Measurements from ENCODE around the gene UGT1A10. TPM values are rescaled to one million over a fixed set of nuclear protein-coding genes. Genes with fewer than 3 reads are reported as not detected.

The UGT1A10 gene
- total RNA-seq, 4 donors from 2014 or later, result not detected

GRCh38 chr2:233819884-233820773, 183.9 kb downstream of the UGT1A10 start:
- TF ChIP-seq CTCF (IDR thresholded peaks at IDR 0.05), result no peak
- ATAC-seq (ENCODE audit: low FRiP score) (no peak), DNase-seq (ENCODE audit: low spot score) (no peak)

GRCh38 chr2:233820774-233821105, 184.5 kb downstream of the UGT1A10 start:
- no peak for ATAC-seq (ENCODE audit: low FRiP score)
- no peak for TF ChIP-seq CTCF (IDR thresholded peaks at IDR 0.05)
- DNase-seq (ENCODE audit: low spot score), result no peak

GRCh38 chr2:233821196-233821595, 184.9 kb downstream of the UGT1A10 start:
- ATAC-seq (ENCODE audit: low FRiP score) (no peak), DNase-seq (ENCODE audit: low spot score) (no peak)
- no peak for TF ChIP-seq CTCF (IDR thresholded peaks at IDR 0.05)

- ATAC-seq (ENCODE audit: low FRiP score) (no peak), DNase-seq (ENCODE audit: low spot score) (no peak)
- TF ChIP-seq CTCF (IDR thresholded peaks at IDR 0.05), result no peak
These were observed 185.5 kb downstream of the UGT1A10 start for GRCh38 chr2:233821709-233822100.

GRCh38 chr2:233822101-233822771, 186.0 kb downstream of the UGT1A10 start:
- no peak for TF ChIP-seq CTCF (IDR thresholded peaks at IDR 0.05)
- ATAC-seq (ENCODE audit: low FRiP score), result no peak
- DNase-seq (ENCODE audit: low spot score), result no peak

Other genes with a start within 250 kb of the UGT1A10 start
- 10 to 100 TPM; 23.4 to 50.6 (median 35.1) TPM for gene USP40, start 69.7 kb upstream of the UGT1A10 start, total RNA-seq
- not detected for gene UGT1A8, start 18.8 kb upstream of the UGT1A10 start, total RNA-seq
- gene UGT1A9, start 35.5 kb downstream of the UGT1A10 start, total RNA-seq, result not detected
- not detected for gene UGT1A7, start 45.5 kb downstream of the UGT1A10 start, total RNA-seq
- under 1 TPM in 1 of 4 donors, not detected in 3; 0.82 TPM for gene UGT1A6, start 56.4 kb downstream of the UGT1A10 start, total RNA-seq
- gene UGT1A5, start 76.5 kb downstream of the UGT1A10 start, total RNA-seq, result not detected
- not detected for gene UGT1A4, start 82.3 kb downstream of the UGT1A10 start, total RNA-seq
- gene UGT1A3, start 92.6 kb downstream of the UGT1A10 start, total RNA-seq, result not detected
- not detected for gene UGT1A1, start 123.8 kb downstream of the UGT1A10 start, total RNA-seq
- not detected for gene MROH2A, start 141.9 kb downstream of the UGT1A10 start, total RNA-seq
- 1 to 10 TPM in 1 of 4 donors, under 1 TPM in 2, not detected in 1; 0.09 to 2.3 (median 0.13) TPM for gene HJURP, start 218.1 kb downstream of the UGT1A10 start, total RNA-seq

Data from omental fat pad (tissue), 4 donors.